HG02852 (cell line): ENCODE results near the gene DHRS2.

Experiments used
- ATAC-seq: cut with Tn5 transposase; IDR thresholded peaks from one replicate; pipeline ENCODE4 v1.9.1; 2021; ENCODE audit warnings: mild to moderate bottlenecking, moderate library complexity; ENCODE audit not compliant: unreplicated experiment

Gene DHRS2

GRCh38 chr14:23612354-23612732 lies 23.8 kb upstream of the DHRS2 start:
- no peak for ATAC-seq

GRCh38 chr14:23612802-23613201 lies 23.4 kb upstream of the DHRS2 start:
- no peak for ATAC-seq

GRCh38 chr14:23613242-23614070 lies 22.7 kb upstream of the DHRS2 start:
- ATAC-seq: no peak

GRCh38 chr14:23614395-23614828 lies 21.8 kb upstream of the DHRS2 start:
- ATAC-seq: no peak

- ATAC-seq: no peak
Observed at GRCh38 chr14:23615856-23616255, 20.3 kb upstream of the DHRS2 start.

GRCh38 chr14:23617539-23617938 lies 18.6 kb upstream of the DHRS2 start:
- ATAC-seq: no peak

- ATAC-seq: no peak
Observed at GRCh38 chr14:23618415-23618988, 17.7 kb upstream of the DHRS2 start.

GRCh38 chr14:23620177-23620702 lies 15.9 kb upstream of the DHRS2 start:
- no peak for ATAC-seq

GRCh38 chr14:23621204-23621931 lies 14.8 kb upstream of the DHRS2 start:
- ATAC-seq: no peak

GRCh38 chr14:23621932-23622730 lies 14.0 kb upstream of the DHRS2 start:
- ATAC-seq: no peak

- ATAC-seq: no peak
Observed at GRCh38 chr14:23622990-23623389, 13.2 kb upstream of the DHRS2 start.

GRCh38 chr14:23623962-23624361 lies 12.2 kb upstream of the DHRS2 start:
- no peak for ATAC-seq

- ATAC-seq: no peak
Observed at GRCh38 chr14:23624830-23625404, 11.2 kb upstream of the DHRS2 start.

- ATAC-seq: no peak
Observed at GRCh38 chr14:23626946-23627345, 9.2 kb upstream of the DHRS2 start.

GRCh38 chr14:23627961-23628360 lies 8.2 kb upstream of the DHRS2 start:
- no peak for ATAC-seq

- no peak for ATAC-seq
Observed at GRCh38 chr14:23629204-23629603, 7.0 kb upstream of the DHRS2 start.

GRCh38 chr14:23629832-23630396 lies 6.2 kb upstream of the DHRS2 start:
- ATAC-seq: no peak

- no peak for ATAC-seq
Observed at GRCh38 chr14:23630687-23631086, 5.5 kb upstream of the DHRS2 start.

- no peak for ATAC-seq
Observed at GRCh38 chr14:23631234-23631633, 4.9 kb upstream of the DHRS2 start.
